Neural progenitor cell (in vitro differentiated cells): ENCODE results near the gene NAA15. TPM values are rescaled to one million over a fixed set of nuclear protein-coding genes. Genes with fewer than 3 reads are reported as not detected.
"Not testable (repeated sequence)": the region's sequence is repeated elsewhere in the genome, so short reads cannot be mapped to it uniquely, and the experiment has no call there.

Source experiments
- DNase-seq: peaks from one replicate; pipeline ENCODE4 v3.0.0-alpha.2; 2016; ENCODE audit warnings: low spot score
- H2AFZ ChIP-seq: fragments of 200-600 bp; sonication (generic); replicated peaks from 2 replicates; pipeline ENCODE4 v1.6.1; 2016; ENCODE audit warnings: antibody characterized with exemption
- H3F3A ChIP-seq: fragments of 200-600 bp; sonication (generic); 2 replicates; pipeline ENCODE4 v1.6.1; 2016; ENCODE audit warnings: antibody characterized with exemption, low read depth
- H3K27ac ChIP-seq: fragments of 200-600 bp; sonication (generic); 2 replicates; pipeline ENCODE4 v1.5.1; 2016; ENCODE audit warnings: mild to moderate bottlenecking
- H3K27me3 ChIP-seq: fragments of 200-600 bp; sonication (generic); 2 replicates; pipeline ENCODE4 v1.6.1; 2016; ENCODE audit warnings: mild to moderate bottlenecking, moderate library complexity
- H3K36me3 ChIP-seq: fragments of 200-600 bp; sonication (generic); 2 replicates; pipeline ENCODE4 v1.5.1; 2016
- H3K4me1 ChIP-seq: fragments of 200-600 bp; sonication (generic); 2 replicates; pipeline ENCODE4 v1.6.1; 2016; ENCODE audit warnings: mixed run types
- H3K4me2 ChIP-seq: fragments of 200-600 bp; sonication (generic); 2 replicates; pipeline ENCODE4 v1.6.1; 2016
- H3K4me3 ChIP-seq: fragments of 200-600 bp; sonication (generic); 2 replicates; pipeline ENCODE4 v1.5.1; 2016
- H3K79me2 ChIP-seq: fragments of 200-600 bp; sonication (generic); 2 replicates; pipeline ENCODE4 v1.6.1; 2016; ENCODE audit warnings: low read depth
- H3K9ac ChIP-seq: fragments of 200-600 bp; sonication (generic); 2 replicates; pipeline ENCODE4 v1.6.1; 2016
- H3K9me3 ChIP-seq: fragments of 200-600 bp; sonication (generic); 2 replicates; pipeline ENCODE4 v1.5.1; 2016; ENCODE audit warnings: low read depth
- H4K20me1 ChIP-seq: fragments of 200-600 bp; sonication (generic); 2 replicates; pipeline ENCODE4 v1.6.1; 2016; ENCODE audit warnings: low read depth
- H3K27ac Mint-ChIP-seq: 3 replicates; pipeline ENCODE4 v1.8.0; 2021; ENCODE audit warnings: mixed read lengths
- H3K27me3 Mint-ChIP-seq: 2 replicates; pipeline ENCODE4 v1.8.0; 2022; ENCODE audit warnings: low read depth, mild to moderate bottlenecking, inconsistent platforms, moderate library complexity, mixed read lengths; ENCODE audit not compliant: insufficient read depth
- H3K36me3 Mint-ChIP-seq: 3 replicates; pipeline ENCODE4 v1.8.0; 2021; ENCODE audit warnings: mixed read lengths
- H3K4me1 Mint-ChIP-seq: 3 replicates; pipeline ENCODE4 v1.8.0; 2021; ENCODE audit warnings: mixed read lengths
- H3K4me3 Mint-ChIP-seq: 3 replicates; pipeline ENCODE4 v1.8.0; 2021; ENCODE audit warnings: mild to moderate bottlenecking, moderate library complexity, mixed read lengths
- H3K9me3 Mint-ChIP-seq: 3 replicates; pipeline ENCODE4 v1.8.0; 2020; ENCODE audit warnings: mixed read lengths
- CTCF ChIP-seq: fragments of 200-600 bp; sonication (generic); IDR thresholded peaks from 2 replicates; pipeline ENCODE4 v1.5.1; 2017; ENCODE audit warnings: antibody characterized with exemption, mild to moderate bottlenecking
- EZH2 ChIP-seq: fragments of 200-600 bp; sonication (generic); IDR thresholded peaks from 2 replicates; pipeline ENCODE4 v1.6.1; 2017; ENCODE audit warnings: antibody characterized with exemption, mild to moderate bottlenecking, moderate library complexity
- EZH2phosphoT487 ChIP-seq: fragments of 200-600 bp; sonication (generic); IDR thresholded peaks from 2 replicates; pipeline ENCODE4 v1.6.1; 2017; ENCODE audit warnings: antibody characterized with exemption
- total RNA-seq: library from RNA; depleted of rRNA; stranded (reverse); fragments of >200 nt; gene quantifications from 2 replicates; pipeline ENCODE4 v1.2.3, GENCODE V29; 2015; ENCODE audit warnings: low replicate concordance

The NAA15 gene
- total RNA-seq, 1 donor from 2014 or later = 69.0 TPM

GRCh38 chr4:139461022-139461628 is 159.8 kb downstream of the NAA15 start:
- TF ChIP-seq CTCF (no peak), EZH2 (no peak)

GRCh38 chr4:139464512-139464911 is 163.2 kb downstream of the NAA15 start:
- peaks cover 13% of the 10 kb centered on the region for H3K9me3 Mint-ChIP-seq
- H4K20me1 ChIP-seq, H3K27me3 Mint-ChIP-seq, H3K36me3 Mint-ChIP-seq, H3K9ac ChIP-seq, H3K4me3 ChIP-seq, H3K9me3 ChIP-seq, H3K4me1 Mint-ChIP-seq, H3K27me3 ChIP-seq, H2AFZ ChIP-seq, H3K27ac Mint-ChIP-seq, DNase-seq, H3K27ac ChIP-seq, H3K4me3 Mint-ChIP-seq, H3F3A ChIP-seq, H3K4me2 ChIP-seq, H3K4me1 ChIP-seq: not testable (repeated sequence)
- Histone ChIP-seq H3K79me2 (peaks cover 76% of the 10 kb centered on the region), H3K36me3 (peaks cover 10% of the 10 kb centered on the region)

More at GRCh38 chr4:139461022-139461628, 159.8 kb downstream of the NAA15 start:
- H3K27ac Mint-ChIP-seq = no peak overlapping the region
- peaks cover 2% of the 10 kb centered on the region for H3K27me3 Mint-ChIP-seq
- no peak for DNase-seq
- Histone ChIP-seq H4K20me1 (peaks cover 8% of the 10 kb centered on the region), H3K4me3 (no peak overlapping the region), H3F3A (no peaks in the 10 kb centered on the region), H3K9me3 (no peaks in the 10 kb centered on the region), H3K4me1 (peaks cover 7% of the 10 kb centered on the region), H3K27me3 (no peaks in the 10 kb centered on the region), H2AFZ (no peak overlapping the region), H3K79me2 (peaks cover 82% of the 10 kb centered on the region), H3K4me2 (no peak overlapping the region), H3K27ac (no peak overlapping the region), H3K36me3 (no peaks in the 10 kb centered on the region), H3K9ac (no peak overlapping the region)
- H3K9me3 Mint-ChIP-seq = no peaks in the 10 kb centered on the region
- H3K36me3 Mint-ChIP-seq = peaks cover 8% of the 10 kb centered on the region
- peaks cover 3% of the 10 kb centered on the region for H3K4me1 Mint-ChIP-seq
- no peak overlapping the region for H3K4me3 Mint-ChIP-seq

GRCh38 chr4:139465922-139466321 is 164.6 kb downstream of the NAA15 start:
- Mint-ChIP-seq H3K4me3 (no peak overlapping the region), H3K36me3 (peaks cover 10% of the 10 kb centered on the region), H3K4me1 (no peaks in the 10 kb centered on the region), H3K27ac (no peak overlapping the region), H3K9me3 (peaks cover 18% of the 10 kb centered on the region), H3K27me3 (peaks cover 6% of the 10 kb centered on the region)
- Histone ChIP-seq H3K9ac (no peak overlapping the region), H2AFZ (no peak overlapping the region), H3K4me1 (no peaks in the 10 kb centered on the region), H4K20me1 (no peaks in the 10 kb centered on the region), H3K27ac (no peak overlapping the region), H3F3A (no peaks in the 10 kb centered on the region), H3K79me2 (peaks cover 65% of the 10 kb centered on the region), H3K27me3 (no peaks in the 10 kb centered on the region), H3K4me2 (no peak overlapping the region), H3K4me3 (no peak overlapping the region), H3K36me3 (peaks cover 10% of the 10 kb centered on the region), H3K9me3 (no peaks in the 10 kb centered on the region)
- no peak for DNase-seq
- no peak for TF ChIP-seq EZH2phosphoT487
- no peak for TF ChIP-seq EZH2
- no peak for TF ChIP-seq CTCF

DNA sequence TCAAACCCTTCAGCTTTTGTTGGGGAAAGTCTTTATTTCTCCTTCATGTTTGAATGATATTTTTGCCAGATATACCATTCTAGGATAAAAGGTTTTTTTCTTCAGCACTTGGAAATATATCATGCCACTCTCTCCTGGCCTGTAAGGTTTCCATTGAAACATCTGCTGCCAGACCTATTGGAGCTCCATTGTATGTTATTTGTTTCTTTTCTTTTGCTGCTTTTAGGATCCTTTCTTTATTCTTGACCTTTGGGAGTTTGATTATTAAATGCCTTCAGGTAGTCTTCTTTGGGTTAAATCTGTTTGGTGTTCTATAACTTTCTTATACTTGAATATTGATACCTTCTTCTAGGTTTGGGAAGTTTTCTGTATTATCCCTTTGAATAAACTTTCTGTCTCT is 167.5 kb downstream of the NAA15 start:
- not testable (repeated sequence) for H3K27me3 Mint-ChIP-seq, H3K4me3 Mint-ChIP-seq, H3K4me3 ChIP-seq, H3K27ac Mint-ChIP-seq, H3K9me3 ChIP-seq, H3K4me1 Mint-ChIP-seq, H3K9ac ChIP-seq, DNase-seq, H3K27me3 ChIP-seq, H3K4me1 ChIP-seq, H3F3A ChIP-seq, H3K4me2 ChIP-seq, H3K27ac ChIP-seq, H2AFZ ChIP-seq, H4K20me1 ChIP-seq
- H3K36me3 ChIP-seq = peaks cover 10% of the 10 kb centered on the region
- H3K9me3 Mint-ChIP-seq = peaks cover 29% of the 10 kb centered on the region
- H3K36me3 Mint-ChIP-seq = peaks cover 19% of the 10 kb centered on the region
- peaks cover 50% of the 10 kb centered on the region for H3K79me2 ChIP-seq
